Ectodermal cell (in vitro differentiated cells): ENCODE measurements around the gene IQSEC1.

Experiments
- H3K27ac ChIP-seq: 2 replicates; pipeline ENCODE4 v1.7.0; 2013; ENCODE audit warnings: mild to moderate bottlenecking, low read depth, low read length; ENCODE audit not compliant: insufficient read depth, poor library complexity, severe bottlenecking
- H3K27me3 ChIP-seq: 2 replicates; pipeline ENCODE4 v1.7.0; 2013; ENCODE audit warnings: mild to moderate bottlenecking, low read length; ENCODE audit not compliant: insufficient read depth, control insufficient read depth, poor library complexity, severe bottlenecking
- H3K36me3 ChIP-seq: one replicate; pipeline ENCODE4 v1.7.0; 2013; ENCODE audit warnings: low read length; ENCODE audit not compliant: control insufficient read depth, insufficient read depth
- H3K4me1 ChIP-seq: one replicate; pipeline ENCODE4 v1.7.0; 2013; ENCODE audit warnings: low read length; ENCODE audit not compliant: control insufficient read depth, insufficient read depth
- H3K4me3 ChIP-seq: 2 replicates; pipeline ENCODE4 v1.7.0; 2013; ENCODE audit warnings: low read depth, low read length, control low read depth; ENCODE audit not compliant: insufficient read depth
- H3K9me3 ChIP-seq: 2 replicates; pipeline ENCODE4 v1.7.0; 2013; ENCODE audit warnings: mild to moderate bottlenecking, low read length, moderate library complexity; ENCODE audit not compliant: control insufficient read depth
- WGBS, 2 experiments: methylation state at CpG; one replicate each; pipeline ENCODE4 v1.1.7; 2013; ENCODE audit warnings: missing lambda C conversion rate in 2 of 2; 5-methylcytosine and 5-hydroxymethylcytosine counted together

Gene IQSEC1

DNA sequence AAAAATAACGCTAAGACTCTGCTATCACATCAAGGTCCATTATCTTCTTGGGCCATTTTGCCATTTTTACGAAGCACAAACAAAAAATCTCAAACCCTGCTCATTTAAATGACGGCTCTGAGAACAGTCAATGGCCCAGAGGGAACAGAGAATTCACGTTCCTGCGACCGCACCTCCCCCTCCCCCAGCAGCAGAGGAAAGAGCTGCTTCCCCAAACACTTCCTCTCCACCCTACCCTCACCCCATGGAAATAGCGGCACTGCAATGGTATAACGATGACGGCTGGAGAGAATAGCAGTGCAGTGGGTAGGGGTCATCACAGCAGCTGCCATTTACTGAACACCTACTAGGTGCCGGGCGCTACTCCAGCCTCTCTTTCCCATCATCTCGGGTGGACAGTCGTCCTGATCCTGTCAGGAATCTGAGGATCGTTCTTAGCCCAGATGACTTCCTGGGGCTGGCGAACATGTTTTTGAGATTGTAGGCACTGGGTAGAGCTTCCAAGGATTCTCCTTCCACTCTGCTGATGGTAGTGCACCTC is 113.3 kb downstream of the IQSEC1 start:
- peaks cover 11% of the 10 kb centered on the region for H3K4me1 ChIP-seq
- H3K27me3 ChIP-seq, result no peaks in the 10 kb centered on the region
- H3K4me3 ChIP-seq, result no peak overlapping the region
- no peaks in the 10 kb centered on the region for H3K36me3 ChIP-seq
- H3K9me3 ChIP-seq, result no peaks in the 10 kb centered on the region
- 59 to 63% methylated on average over 15 of the region's 15 CpGs for WGBS, 2 experiments
- H3K27ac ChIP-seq, result no peak overlapping the region

DNA sequence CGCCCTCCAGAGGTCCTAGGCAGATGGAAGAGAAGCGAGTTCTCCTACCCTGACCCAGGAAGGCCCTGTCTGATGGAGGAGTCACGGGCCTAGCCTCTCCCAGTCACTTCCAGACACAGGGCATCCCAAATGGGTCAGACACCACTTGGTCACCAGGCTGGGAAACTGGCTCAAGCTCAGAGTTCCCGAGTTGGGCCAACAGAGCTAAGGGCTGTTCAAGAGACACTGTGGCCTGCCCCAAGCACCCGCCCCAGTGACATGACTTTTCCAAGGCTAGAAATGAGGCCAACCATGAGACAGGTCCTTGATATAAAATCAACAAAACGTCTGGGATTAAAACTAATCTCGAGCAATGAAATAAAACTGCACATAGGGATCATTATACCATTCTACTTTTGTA is 113.8 kb downstream of the IQSEC1 start:
- Histone ChIP-seq H3K27me3 (no peaks in the 10 kb centered on the region), H3K27ac (no peak overlapping the region), H3K9me3 (no peaks in the 10 kb centered on the region), H3K36me3 (no peaks in the 10 kb centered on the region), H3K4me3 (no peak overlapping the region), H3K4me1 (peaks cover 15% of the 10 kb centered on the region)
- 85 to 89% methylated on average over 7 of the region's 7 CpGs for WGBS, 2 experiments

GRCh38 chr3:12957824-12958792 is 115.1 kb downstream of the IQSEC1 start:
- 93 to 95% methylated on average over 13 of the region's 13 CpGs for WGBS, 2 experiments
- Histone ChIP-seq H3K9me3 (no peaks in the 10 kb centered on the region), H3K27ac (no peak overlapping the region), H3K4me1 (peaks cover 21% of the 10 kb centered on the region), H3K27me3 (no peaks in the 10 kb centered on the region), H3K36me3 (no peaks in the 10 kb centered on the region), H3K4me3 (no peak overlapping the region)

- Histone ChIP-seq H3K36me3 (no peaks in the 10 kb centered on the region), H3K27me3 (no peaks in the 10 kb centered on the region), H3K4me3 (no peak overlapping the region), H3K4me1 (peaks cover 25% of the 10 kb centered on the region), H3K27ac (no peak overlapping the region), H3K9me3 (no peaks in the 10 kb centered on the region)
- 82 to 85% methylated on average over 8 of the region's 8 CpGs for WGBS, 2 experiments
Measured at GRCh38 chr3:12957339-12957738, 115.9 kb downstream of the IQSEC1 start.

DNA sequence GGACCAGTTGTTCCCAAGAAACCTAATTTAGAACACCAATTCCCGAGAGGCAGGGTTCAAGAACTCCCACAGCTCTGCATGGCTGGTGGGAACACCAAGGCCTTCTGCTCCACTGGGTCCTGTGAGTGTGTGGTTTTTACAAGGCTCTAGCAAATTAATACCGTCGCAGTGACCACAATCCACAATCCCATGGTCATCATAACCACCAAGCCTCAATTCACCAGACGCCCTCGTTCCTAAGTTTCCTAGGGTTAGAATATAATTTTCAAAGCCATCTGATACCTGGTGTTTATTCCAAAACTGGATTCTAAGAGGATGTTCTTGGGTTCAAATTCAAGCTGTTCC is 116.9 kb downstream of the IQSEC1 start:
- Histone ChIP-seq H3K27me3 (no peaks in the 10 kb centered on the region), H3K36me3 (no peaks in the 10 kb centered on the region), H3K4me1 (peaks cover 25% of the 10 kb centered on the region), H3K27ac (no peak overlapping the region), H3K4me3 (no peak overlapping the region), H3K9me3 (no peaks in the 10 kb centered on the region)
- 89 to 100% methylated on average over 5 of the region's 5 CpGs for WGBS, 2 experiments

DNA sequence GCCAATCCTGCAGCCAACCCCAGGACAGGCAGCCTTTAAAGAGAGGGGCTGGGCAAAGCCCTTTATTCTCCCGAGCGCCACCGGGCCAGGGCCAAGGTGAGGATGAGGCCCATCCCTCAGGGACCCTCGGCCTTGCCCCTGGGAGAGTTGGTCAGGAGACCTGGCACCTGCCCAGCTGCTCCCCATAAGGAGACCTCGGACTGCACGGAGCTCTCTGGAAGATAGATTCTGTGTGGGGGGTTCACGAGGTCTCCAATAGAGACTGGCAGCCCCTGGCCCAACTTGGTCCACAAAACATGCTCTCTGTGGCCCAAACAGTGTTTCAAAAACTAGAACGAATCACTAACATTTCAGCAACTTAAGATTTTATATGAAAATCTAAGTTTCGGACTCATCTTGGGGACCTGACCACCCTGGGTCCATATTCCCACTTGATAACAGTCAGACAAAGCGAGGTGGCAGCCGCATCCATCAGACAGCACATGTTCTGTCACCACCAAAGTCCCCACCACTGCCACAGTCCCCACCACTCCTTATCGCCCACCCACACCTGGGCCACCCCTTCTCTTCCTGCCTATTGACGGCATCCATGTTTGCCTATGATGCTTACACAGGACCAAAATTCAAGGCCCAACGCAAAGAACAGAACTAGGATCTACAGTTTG is 117.4 kb downstream of the IQSEC1 start:
- no peaks in the 10 kb centered on the region for H3K9me3 ChIP-seq
- no peaks in the 10 kb centered on the region for H3K36me3 ChIP-seq
- H3K27ac ChIP-seq, result no peak overlapping the region
- no peak overlapping the region for H3K4me3 ChIP-seq
- 96 to 97% methylated on average over 14 of the region's 14 CpGs for WGBS, 2 experiments
- H3K4me1 ChIP-seq, result peaks cover 25% of the 10 kb centered on the region
- no peaks in the 10 kb centered on the region for H3K27me3 ChIP-seq

- H3K27me3 ChIP-seq, result no peaks in the 10 kb centered on the region
- H3K36me3 ChIP-seq, result no peaks in the 10 kb centered on the region
- 91 to 92% methylated on average over 14 of the region's 14 CpGs for WGBS, 2 experiments
- H3K4me3 ChIP-seq, result no peak overlapping the region
- no peak overlapping the region for H3K27ac ChIP-seq
- no peaks in the 10 kb centered on the region for H3K9me3 ChIP-seq
- peaks cover 22% of the 10 kb centered on the region for H3K4me1 ChIP-seq
Measured at GRCh38 chr3:12954891-12955650, 118.2 kb downstream of the IQSEC1 start.

GRCh38 chr3:12954180-12954579 is 119.0 kb downstream of the IQSEC1 start:
- H3K9me3 ChIP-seq, result no peaks in the 10 kb centered on the region
- no peaks in the 10 kb centered on the region for H3K36me3 ChIP-seq
- no peaks in the 10 kb centered on the region for H3K27me3 ChIP-seq
- H3K4me3 ChIP-seq, result no peak overlapping the region
- no peak overlapping the region for H3K27ac ChIP-seq
- 85 to 87% methylated on average over 6 of the region's 6 CpGs for WGBS, 2 experiments
- peaks cover 14% of the 10 kb centered on the region for H3K4me1 ChIP-seq

- 96% methylated on average over 26 of the region's 26 CpGs for WGBS, 2 experiments
- no peak overlapping the region for H3K4me3 ChIP-seq
- H3K36me3 ChIP-seq, result no peaks in the 10 kb centered on the region
- no peaks in the 10 kb centered on the region for H3K9me3 ChIP-seq
- H3K4me1 ChIP-seq, result peaks cover 14% of the 10 kb centered on the region
- no peak overlapping the region for H3K27ac ChIP-seq
- no peaks in the 10 kb centered on the region for H3K27me3 ChIP-seq
Measured at GRCh38 chr3:12953201-12953995, 119.8 kb downstream of the IQSEC1 start.
